Stimulated activated CD8-positive, alpha-beta memory T cell treated with anti-CD3 and anti-CD28 coated beads, Interleukin-7, amount 100 ng/mL, for 1 hour (primary cell): Measurements from ENCODE around the gene ZFPM1.
"Not testable (repeated sequence)": the region's sequence is repeated elsewhere in the genome, so short reads cannot be mapped to it uniquely, and the experiment has no call there.

Experiments used
- DNase-seq, 2 donors: peaks; one replicate each; pipeline ENCODE4 v3.0.0-alpha.2; 2020; ENCODE audit warnings: low read depth in 2 of 2

ZFPM1 gene

DNA sequence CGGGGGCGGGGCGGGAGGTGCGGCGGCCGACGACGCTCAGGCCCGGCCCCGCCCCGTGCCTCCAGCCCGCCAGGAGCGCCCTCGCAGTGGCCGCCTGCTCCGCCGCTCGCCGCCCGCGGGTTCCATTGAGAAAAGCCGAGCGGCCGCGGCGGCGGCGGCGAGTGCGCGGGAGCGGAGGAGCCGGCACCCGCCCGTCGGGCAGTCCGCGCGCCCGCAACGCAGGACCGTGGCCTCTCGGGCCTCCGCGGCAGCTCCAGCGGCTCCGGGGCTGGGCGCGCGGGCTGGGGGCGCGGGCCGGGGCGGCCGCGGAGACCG, at the start of gene ZFPM1:
Gene ZFPM1, plus strand, starts transcription at position 64 of the 315 bp plus-strand sequence. CDS start 359 bp downstream, outside the sequence.
- DNase-seq, result no peak

GRCh38 chr16:88403794-88404581, 49.1 kb upstream of the ZFPM1 start:
- DNase-seq, result no peak

DNA sequence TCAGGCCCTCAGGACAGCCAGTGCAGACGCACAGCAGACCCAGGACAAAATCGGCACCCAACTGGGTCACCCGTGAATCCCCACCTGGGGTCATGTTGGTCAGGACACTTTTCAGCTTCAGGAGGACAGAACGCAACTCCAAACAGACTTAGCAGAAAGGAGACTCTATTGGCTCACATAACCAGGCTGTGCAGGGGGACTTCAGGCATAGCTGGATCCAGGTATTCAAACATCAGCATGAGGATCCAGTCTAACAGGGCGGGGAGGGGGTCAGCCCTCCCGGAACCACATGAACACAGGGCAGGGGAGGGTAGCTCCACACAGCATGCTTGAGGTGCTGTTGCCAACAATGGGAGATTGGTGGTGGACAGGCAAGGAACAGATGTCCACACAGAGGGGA, 48.3 kb upstream of the ZFPM1 start:
- no peak for DNase-seq

DNA sequence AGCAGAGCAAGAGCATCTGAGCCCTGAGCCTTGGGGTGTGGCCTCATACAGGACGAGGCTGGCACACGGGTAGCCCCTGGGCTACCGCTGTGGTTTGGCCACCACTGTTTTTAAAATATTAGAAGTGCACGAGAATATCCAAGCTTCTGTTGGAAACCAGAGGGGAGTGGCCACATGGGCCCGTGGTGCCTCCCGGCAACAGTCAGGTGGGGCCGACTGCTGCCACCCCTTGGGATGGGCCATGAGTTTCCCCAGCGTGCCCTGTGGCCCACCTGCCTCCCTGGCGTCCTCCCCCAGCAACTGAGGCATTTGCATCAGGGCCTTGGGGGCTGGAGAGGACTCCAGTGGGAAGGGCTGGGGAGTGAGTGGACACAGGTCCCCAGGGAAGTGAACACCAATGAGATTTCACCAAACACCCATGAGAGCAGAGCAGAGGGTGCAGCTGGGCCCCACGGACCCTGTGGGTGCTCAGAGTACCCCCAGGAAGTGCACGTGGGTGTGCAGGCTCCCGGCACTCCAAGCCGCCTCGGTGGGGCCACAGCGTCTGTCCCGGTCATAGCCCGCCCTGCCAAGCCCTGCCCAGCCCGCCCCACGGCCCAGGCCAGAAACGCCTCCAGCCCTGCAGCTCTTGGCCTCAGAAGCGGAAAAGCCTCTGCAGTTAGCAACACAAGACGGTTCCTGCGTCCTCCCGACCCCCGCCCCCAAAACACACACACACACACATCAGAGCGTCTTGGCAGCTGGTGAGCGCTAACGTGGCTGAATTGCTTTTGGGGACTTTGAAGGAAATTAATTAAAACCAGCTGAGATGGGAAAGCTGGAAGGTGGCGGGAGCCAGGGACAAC, 47.6 kb upstream of the ZFPM1 start:
- DNase-seq, result no peak

- DNase-seq, result no peak
Measured at GRCh38 chr16:88406096-88407041, 46.7 kb upstream of the ZFPM1 start.

DNA sequence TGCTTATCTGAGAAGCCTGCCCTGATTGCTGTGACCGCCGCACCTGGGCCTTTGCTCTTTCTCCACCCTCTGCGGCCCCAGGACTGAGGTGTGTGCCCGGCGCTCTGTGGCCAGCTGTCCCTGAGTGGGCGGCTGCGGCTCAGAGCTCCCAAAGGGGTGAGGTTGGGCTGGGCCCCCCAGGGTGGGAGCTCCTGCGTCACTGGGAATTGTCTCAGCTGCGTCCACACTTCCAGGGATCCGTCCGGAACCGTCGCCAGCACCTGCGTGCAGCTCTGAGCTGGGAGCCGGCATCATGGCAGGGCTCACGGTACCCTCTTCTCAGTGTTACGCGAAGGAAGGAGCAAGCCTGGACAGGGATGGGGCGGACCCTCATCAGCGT, 46.0 kb upstream of the ZFPM1 start:
- DNase-seq, result no peak

DNA sequence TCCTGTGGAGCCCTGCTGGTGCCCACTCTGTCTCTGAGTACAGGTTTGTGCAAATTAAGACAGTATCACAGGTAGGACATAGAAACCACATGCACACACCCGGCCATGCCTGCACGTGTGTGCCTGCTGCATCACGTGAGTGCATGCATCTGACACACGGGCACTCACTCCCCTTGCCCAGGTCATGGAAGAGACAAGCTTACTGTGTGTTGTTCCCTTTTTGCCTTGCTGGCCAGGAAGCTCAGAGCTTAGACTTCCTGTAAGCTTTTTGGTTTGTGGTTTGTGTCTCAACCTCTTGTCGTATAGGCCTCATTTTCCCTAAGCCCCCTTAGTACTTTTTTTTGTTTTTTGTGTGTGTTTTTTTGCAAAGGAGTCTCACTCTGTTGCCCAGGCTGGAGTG, 45.3 kb upstream of the ZFPM1 start:
- no peak for DNase-seq

DNA sequence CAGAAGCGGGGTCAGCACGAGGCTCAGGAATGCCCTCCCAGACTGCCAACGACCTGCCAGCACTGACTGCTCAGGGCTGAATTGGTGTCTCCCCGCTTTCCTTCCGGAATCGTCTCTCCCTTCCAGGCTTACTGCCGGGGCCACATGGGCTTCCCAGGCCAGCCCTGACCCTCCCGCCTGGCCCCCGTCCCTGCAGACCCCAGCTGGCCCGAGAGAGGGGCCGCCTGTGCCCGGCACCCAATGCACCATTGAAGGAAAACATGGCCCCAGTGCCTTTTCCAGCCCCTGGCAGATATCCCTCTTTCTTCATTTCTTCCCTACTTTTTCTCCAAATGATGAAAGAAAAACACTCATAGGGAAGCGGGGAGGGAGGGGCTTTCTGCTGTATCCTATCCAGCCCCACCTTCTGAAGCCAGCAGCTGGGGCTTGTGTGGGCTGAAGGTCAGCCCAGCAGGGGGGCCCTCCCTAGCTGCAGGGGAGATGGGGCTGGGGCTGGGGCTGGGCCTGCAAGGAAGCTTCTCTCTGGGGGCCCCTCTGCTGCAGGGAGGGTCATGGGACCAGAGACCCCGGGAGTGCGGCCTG, 44.4 kb upstream of the ZFPM1 start:
- no peak for DNase-seq

DNA sequence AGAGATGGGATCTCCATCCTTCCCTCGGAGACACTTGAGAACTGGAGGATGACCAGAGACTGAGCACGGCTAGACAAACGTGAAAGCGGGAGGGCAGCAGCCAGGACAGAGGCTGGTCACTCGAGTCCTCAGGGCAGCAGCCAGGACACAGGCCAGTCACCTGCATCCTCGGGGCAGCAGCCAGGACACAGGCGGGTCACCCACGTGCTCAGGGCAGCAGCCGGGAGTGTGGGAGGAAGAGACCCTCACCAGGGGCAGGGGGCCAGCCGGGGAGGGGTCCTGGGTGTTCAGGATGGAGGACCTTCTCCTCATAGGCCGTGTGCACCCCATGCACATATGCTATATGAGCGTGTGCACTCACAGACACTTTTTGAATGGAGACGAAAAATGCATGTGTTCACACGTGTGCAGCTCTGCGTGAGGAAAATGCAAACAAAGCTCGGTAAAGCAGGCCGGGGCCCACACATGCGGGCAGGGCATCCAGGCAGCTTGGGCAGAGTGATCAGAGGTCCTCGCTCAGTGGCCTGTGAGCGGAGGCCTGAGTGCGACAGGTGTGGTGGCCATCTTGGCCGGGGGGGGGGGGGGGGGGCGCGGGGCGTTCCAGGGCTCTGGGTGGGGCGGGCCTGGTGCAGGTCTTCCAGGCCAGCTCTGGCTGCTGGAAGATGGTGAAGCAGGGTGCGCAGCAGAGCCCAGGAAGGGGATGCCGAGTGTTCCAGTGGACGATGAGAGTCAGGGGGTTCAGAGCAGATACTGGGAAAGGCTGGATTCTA, 43.6 kb upstream of the ZFPM1 start:
- no peak for DNase-seq

DNA sequence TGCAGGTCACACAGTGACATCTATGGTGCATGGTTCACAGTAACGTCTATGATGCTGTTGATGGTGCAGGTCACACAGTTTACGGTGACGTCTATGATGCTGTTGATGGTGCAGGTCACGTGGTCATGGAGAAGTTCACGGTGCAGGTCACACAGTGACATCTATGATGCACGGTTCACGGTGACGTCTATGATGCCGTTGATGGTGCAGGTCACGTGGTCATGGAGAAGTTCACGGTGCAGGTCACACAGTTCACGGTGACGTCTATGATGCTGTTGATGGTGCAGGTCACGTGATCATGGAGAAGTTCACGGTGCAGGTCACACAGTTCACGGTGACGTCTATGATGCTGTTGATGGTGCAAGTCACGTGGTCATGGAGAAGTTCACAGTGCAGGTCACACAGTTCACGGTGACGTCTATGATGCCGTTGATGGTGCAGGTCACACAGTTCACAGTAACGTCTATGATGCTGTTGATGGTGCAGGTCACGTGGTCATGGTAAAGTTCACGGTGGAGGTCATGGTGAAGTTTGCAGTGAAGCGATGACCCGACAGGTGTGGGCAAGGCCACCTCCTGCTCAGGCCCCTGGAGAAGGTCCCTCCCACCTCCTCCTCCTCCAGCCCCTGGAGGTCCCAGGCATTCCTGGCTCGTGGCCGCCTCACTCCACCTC, 42.6 kb upstream of the ZFPM1 start:
- not testable (repeated sequence) for DNase-seq

DNA sequence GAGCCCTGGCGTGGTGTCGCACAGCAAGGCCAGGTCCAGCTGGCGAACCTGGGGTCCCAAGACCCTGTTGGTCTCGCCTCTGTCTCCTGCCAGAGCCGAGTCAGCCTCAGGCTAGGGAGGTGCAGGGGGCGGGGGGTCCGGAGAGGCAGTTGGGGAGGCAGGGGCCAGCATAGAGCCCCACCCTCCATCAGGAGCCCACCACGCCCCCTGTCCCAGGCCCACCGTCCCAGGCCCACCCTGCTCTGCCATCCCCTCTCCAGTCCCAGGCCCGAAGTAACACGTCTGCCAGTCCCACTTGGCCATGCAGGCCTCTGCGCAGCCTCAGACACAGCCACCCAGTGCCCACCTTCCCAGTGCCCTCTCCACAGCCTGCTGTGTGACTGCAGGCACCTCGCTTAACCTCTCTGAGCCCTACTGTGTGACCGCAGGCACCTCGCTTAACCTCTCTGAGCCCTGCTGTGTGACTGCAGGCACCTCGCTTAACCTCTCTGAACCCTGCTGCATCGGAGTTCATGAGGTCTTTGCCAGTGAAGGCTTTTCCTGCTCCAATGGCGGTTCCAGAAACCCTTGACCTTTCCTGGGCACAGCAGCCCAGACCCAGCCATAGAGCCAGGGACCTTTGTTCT, 41.0 kb upstream of the ZFPM1 start:
- no peak for DNase-seq

GRCh38 chr16:88412766-88413165, 40.3 kb upstream of the ZFPM1 start:
- DNase-seq, result no peak

DNA sequence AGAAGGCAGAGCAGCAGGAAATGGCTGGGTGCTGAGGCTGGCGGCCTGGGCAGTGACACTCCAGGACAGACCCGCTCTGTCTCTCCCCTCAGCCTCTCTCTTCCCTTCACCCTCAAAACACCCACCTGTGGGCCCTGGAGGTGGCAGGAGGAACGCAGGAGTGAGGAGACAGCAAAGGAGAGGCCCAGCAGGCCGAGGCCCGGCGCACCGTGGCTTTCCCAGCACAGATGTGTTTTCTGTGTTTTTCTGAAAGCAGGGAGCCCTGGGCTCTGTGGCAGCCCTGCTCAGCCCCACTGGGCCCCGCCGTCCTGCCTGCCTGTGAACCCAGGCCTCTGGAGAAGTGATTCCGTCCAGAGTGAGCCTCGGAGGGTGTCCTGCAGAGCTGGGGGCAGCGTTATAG, 39.8 kb upstream of the ZFPM1 start:
- no peak for DNase-seq

- DNase-seq, result no peak
Measured at GRCh38 chr16:88413631-88414030, 39.4 kb upstream of the ZFPM1 start.

DNA sequence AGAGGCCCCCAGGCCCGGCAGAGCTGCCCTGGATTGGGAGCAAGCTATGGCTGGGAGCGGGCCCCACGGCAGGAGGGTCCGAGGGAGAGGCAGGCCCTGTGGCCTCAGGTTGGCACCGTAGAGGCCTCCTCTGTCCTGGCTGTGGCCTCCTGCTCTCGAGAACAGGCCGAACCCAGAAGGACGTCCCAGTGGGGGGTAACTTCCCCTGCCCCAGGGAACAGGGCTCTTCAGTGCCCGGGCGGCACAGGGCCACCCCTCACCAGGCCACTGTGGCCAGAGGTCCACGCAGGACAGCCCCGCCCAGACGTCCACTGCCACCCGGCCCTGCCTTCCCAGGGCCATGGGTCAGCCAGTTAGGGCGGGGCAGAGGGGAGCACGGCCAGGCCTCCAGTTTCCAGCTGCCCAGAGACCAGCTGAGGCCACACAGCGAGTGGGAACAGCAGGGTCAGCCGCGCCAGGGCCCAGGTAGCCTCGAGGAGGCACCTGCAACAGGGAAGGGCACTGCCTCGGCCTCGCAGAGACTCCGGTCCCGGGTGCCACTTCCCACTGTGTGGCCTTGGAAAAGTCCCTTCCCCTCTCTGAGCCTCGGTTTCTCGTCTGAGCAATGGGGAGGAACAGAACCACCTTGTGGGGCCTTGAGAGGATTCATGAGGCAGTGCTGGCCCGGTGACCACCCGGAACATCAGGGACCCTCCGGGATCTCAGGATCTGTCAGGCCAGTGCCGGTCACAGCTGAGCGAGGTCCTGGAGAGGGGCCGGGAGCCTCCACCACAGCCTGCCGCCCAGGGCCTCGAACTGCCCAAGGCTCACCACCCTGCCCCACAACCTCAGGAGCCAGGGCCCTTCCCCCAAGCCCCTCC, 38.3 kb upstream of the ZFPM1 start:
- DNase-seq, result no peak

DNA sequence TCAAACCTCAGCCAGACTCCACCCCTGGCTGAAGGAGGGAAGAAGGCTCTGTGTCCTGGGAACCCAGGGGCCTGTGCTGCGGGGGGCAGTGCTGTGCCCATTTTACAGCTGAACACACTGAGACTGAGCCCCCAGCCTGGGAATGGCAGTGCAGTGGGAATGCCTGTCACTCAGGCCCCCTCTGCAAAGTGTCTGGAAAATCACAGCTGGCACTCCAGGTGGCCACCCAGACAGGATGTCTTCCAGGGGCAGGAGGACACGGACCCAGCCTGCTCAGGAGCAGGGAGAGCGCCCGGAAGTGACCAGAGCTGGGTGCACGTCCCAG, 37.7 kb upstream of the ZFPM1 start:
- DNase-seq, result no peak

DNA sequence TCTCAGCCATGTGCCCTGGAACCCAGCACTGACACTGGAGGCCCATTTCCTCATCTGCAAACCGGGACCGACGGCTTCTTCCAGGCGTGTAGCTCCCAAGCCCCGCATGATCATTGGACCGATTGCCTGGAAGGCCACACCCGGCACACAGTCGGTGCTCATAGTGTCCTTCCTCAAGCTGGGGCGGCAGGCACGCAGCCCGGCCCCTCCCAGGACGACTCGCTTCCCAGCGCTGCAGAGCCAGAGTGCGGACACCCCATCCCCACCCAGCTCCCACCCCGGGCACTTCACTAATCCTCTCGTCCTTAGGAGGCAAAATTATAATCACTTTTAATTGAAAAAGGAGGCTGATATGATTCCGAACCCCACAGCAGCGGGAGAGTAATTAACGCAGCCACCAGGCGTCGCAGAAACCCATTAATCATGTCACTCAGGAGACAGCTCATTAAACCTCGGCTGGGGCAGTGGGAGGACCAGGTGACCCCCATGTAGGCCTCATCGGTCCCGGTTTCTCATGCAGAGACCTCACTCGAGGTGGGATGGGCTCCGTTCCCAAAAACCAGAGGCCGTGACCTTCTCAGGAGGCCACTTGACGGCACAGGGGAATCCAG, 37.3 kb upstream of the ZFPM1 start:
- no peak for DNase-seq

DNA sequence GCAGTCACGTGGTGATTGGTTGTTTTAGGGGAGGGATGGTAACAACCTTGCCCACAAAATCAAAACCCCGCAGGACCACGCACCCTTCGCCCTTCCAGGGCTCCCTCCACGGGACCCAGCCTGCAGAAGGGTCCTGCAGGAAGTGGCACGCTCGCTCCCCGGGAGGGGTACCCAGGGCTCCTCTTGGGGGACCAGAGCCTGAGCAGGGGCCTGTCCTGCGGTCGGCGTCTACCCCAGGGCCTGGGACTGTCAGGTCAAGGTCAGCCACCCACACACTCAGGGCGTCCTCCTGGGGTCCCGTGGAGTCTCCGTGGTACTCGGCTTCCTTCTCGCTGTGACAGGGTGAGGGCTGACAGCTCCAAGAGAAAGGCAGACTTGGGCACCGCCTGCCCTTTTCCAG, 36.4 kb upstream of the ZFPM1 start:
- DNase-seq, result no peak
